ENCODE measurements around the gene DCUN1D1.

DNA sequence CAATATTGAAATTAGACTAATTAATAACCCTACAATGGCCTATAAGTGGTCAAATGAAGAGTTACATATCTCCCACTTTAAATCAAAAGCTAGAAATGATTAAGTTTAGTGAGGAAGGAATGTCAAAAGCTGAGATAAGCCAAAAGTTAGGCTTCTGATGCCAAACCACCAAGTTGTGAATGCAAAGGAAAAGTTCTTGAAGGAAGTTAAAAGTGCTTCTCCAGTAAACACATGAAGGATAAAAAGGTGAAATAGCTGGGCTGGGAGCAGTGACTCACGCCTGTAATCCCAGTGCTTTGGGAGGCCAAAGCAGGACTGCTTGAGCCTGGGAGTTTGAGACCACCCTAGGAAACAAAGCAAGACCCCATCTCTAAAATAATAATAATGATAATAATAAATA is 46.9 kb upstream of the DCUN1D1 start:
- TF ChIP-seq EZH2 (IDR thresholded peaks at IDR 0.05; ENCODE audit: borderline replicate concordance, low read depth, low read length, poor library complexity, severe bottlenecking): no peak
- TF ChIP-seq, protein P1, sequence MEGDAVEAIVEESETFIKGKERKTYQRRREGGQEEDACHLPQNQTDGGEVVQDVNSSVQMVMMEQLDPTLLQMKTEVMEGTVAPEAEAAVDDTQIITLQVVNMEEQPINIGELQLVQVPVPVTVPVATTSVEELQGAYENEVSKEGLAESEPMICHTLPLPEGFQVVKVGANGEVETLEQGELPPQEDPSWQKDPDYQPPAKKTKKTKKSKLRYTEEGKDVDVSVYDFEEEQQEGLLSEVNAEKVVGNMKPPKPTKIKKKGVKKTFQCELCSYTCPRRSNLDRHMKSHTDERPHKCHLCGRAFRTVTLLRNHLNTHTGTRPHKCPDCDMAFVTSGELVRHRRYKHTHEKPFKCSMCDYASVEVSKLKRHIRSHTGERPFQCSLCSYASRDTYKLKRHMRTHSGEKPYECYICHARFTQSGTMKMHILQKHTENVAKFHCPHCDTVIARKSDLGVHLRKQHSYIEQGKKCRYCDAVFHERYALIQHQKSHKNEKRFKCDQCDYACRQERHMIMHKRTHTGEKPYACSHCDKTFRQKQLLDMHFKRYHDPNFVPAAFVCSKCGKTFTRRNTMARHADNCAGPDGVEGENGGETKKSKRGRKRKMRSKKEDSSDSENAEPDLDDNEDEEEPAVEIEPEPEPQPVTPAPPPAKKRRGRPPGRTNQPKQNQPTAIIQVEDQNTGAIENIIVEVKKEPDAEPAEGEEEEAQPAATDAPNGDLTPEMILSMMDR (conservative IDR thresholded peaks at IDR 0.05; ENCODE audit: low read depth, low read length): no peak

Measured in A673 (cell line).